NCI-H1105 treated with DMSO at 0.1 percent for 48 hours (cell line): Measurements from ENCODE around the gene PPP1R14C.
A peak's percentile ranks its signal among the peaks of the same experiment; 100 is the strongest.
"Not testable (repeated sequence)": the region's sequence is repeated elsewhere in the genome, so short reads cannot be mapped to it uniquely, and the experiment has no call there.

Experiments
- DNase-seq: peaks from one replicate; lab custom pipeline; 2025; lab: John Stamatoyannopoulos, UW

Gene PPP1R14C

GRCh38 chr6:150169181-150169580 lies 26.3 kb downstream of the PPP1R14C start:
- DNase-seq, result no peak

- DNase-seq, result no peak
Measured at GRCh38 chr6:150169609-150170008, 26.8 kb downstream of the PPP1R14C start.

GRCh38 chr6:150172929-150173328 lies 30.1 kb downstream of the PPP1R14C start:
- DNase-seq, result no peak

- DNase-seq, result no peak
Measured at GRCh38 chr6:150175586-150176151, 32.8 kb downstream of the PPP1R14C start.

- no peak for DNase-seq
Measured at GRCh38 chr6:150176152-150176551, 33.3 kb downstream of the PPP1R14C start.

- no peak for DNase-seq
Measured at GRCh38 chr6:150176659-150177058, 33.8 kb downstream of the PPP1R14C start.

GRCh38 chr6:150177259-150177951 lies 34.6 kb downstream of the PPP1R14C start:
- DNase-seq, result no peak

GRCh38 chr6:150177952-150178520 lies 35.2 kb downstream of the PPP1R14C start:
- no peak for DNase-seq

GRCh38 chr6:150179030-150179429 lies 36.2 kb downstream of the PPP1R14C start:
- DNase-seq, result no peak

GRCh38 chr6:150179907-150180424 lies 37.1 kb downstream of the PPP1R14C start:
- DNase-seq, result not testable (repeated sequence)

- no peak for DNase-seq
Measured at GRCh38 chr6:150180517-150180916, 37.7 kb downstream of the PPP1R14C start.

- no peak for DNase-seq
Measured at GRCh38 chr6:150182460-150183078, 39.7 kb downstream of the PPP1R14C start.

GRCh38 chr6:150183105-150183504 lies 40.3 kb downstream of the PPP1R14C start:
- DNase-seq, result no peak

- no peak for DNase-seq
Measured at GRCh38 chr6:150183966-150184365, 41.1 kb downstream of the PPP1R14C start.

GRCh38 chr6:150184850-150185731 lies 42.2 kb downstream of the PPP1R14C start:
- DNase-seq, result no peak

- DNase-seq, result no peak
Measured at GRCh38 chr6:150185732-150186117, 42.9 kb downstream of the PPP1R14C start.

- DNase-seq, result no peak
Measured at GRCh38 chr6:150186129-150186898, 43.5 kb downstream of the PPP1R14C start.

GRCh38 chr6:150187433-150187832 lies 44.6 kb downstream of the PPP1R14C start:
- DNase-seq, result not testable (repeated sequence)

- no peak for DNase-seq
Measured at GRCh38 chr6:150189122-150189521, 46.3 kb downstream of the PPP1R14C start.

- no peak for DNase-seq
Measured at GRCh38 chr6:150191809-150192208, 49.0 kb downstream of the PPP1R14C start.

- peak; percentile 73 for DNase-seq
Measured at GRCh38 chr6:150194195-150194594, 51.4 kb downstream of the PPP1R14C start.
